K562 (cell line): Measurements from ENCODE around the gene GREB1. TPM values are rescaled to one million over a fixed set of nuclear protein-coding genes. Genes with fewer than 3 reads are reported as not detected.

Experiments used
- ATAC-seq: fragments of 200-7000 bp; cut with Tn5 transposase; 3 replicates; pipeline ENCODE4 v1.9.1; 2020; ENCODE audit warnings: moderate library complexity
- BruUV-seq: library from RNA; stranded (reverse); fragments of 400-500 nt; replicated peaks from 2 replicates; lab custom pipeline; 2021; lab: Mats Ljungman, UMichigan
- CTCF ChIA-PET: fragments of 300-600 bp; formaldehyde crosslinking; extraction: SDS; loops from one replicate; lab custom pipeline; 2021; ENCODE audit warnings: low intra/inter-chr PET ratio; lab: Yijun Ruan, JAX
- POLR2A ChIA-PET: fragments of 300-600, 350-650 bp; sonication (Branson Sonifier 250); formaldehyde crosslinking; extraction: SDS; loops from one replicate; lab custom pipeline; 2021; ENCODE audit warnings: antibody characterized with exemption, inconsistent platforms; lab: Yijun Ruan, JAX
- DNase-seq, 4 experiments: peaks; one replicate each; pipeline versions ENCODE4 v3.0.0 to v3.0.0-alpha.2; 2011 to 2018; ENCODE audit warnings: low spot score in 3 of 4, mixed read lengths in 3 of 4; ENCODE audit errors: extremely low read depth in 1 of 4
- FAIRE-seq: peaks from 2 replicates; lab custom pipeline; 2011; peaks lifted over from hg19 to GRCh38; lab: Jason Lieb, UNC
- H2AFZ ChIP-seq: 2 replicates; pipeline ENCODE4 v1.6.0; 2011; ENCODE audit warnings: low read depth, low read length, control low read depth, inconsistent platforms
- H3K27ac ChIP-seq: fragments of 200-600 bp; 3 replicates; pipeline ENCODE4 v1.8.0; 2011; ENCODE audit warnings: low read depth, mild to moderate bottlenecking, control low read depth, inconsistent platforms, low read length, moderate library complexity, mixed read lengths; ENCODE audit errors: extremely low read depth
- H3K27me3 ChIP-seq, 2 experiments: fragments of 300-600 bp in 1 of 2; 2 replicates in 1 of 2; 3 replicates in 1 of 2; pipeline versions ENCODE4 v1.6.0 to v1.8.0; 2011; ENCODE audit warnings: inconsistent platforms in 2 of 2, low read length in 2 of 2, mild to moderate bottlenecking in 1 of 2, mixed read lengths in 1 of 2, moderate library complexity in 1 of 2; ENCODE audit not compliant: control insufficient read depth in 2 of 2, insufficient read depth in 2 of 2
- H3K36me3 ChIP-seq: fragments of 300-600 bp; 3 replicates; pipeline ENCODE4 v1.8.0; 2011; ENCODE audit warnings: mild to moderate bottlenecking, low read length, inconsistent platforms; ENCODE audit not compliant: control insufficient read depth, insufficient read depth
- H3K4me1 ChIP-seq, 2 experiments: fragments of 200-600 bp in 1 of 2; replicated peaks in 1 of 2; 2 replicates in 1 of 2; 3 replicates in 1 of 2; pipeline versions ENCODE4 v1.5.1 to v1.8.0; 2011; ENCODE audit warnings: inconsistent platforms in 2 of 2, low read length in 2 of 2, mild to moderate bottlenecking in 1 of 2, mixed read lengths in 1 of 2, moderate library complexity in 1 of 2; ENCODE audit not compliant: control insufficient read depth in 2 of 2, insufficient read depth in 2 of 2
- H3K4me2 ChIP-seq: 2 replicates; pipeline ENCODE4 v1.6.1; 2011; ENCODE audit warnings: low read length, control low read depth, inconsistent platforms, mixed read lengths; ENCODE audit not compliant: insufficient read depth
- H3K4me3 ChIP-seq: fragments of 200-600 bp; sonication (generic), shearing (Covaris generic); 2 replicates; pipeline ENCODE4 v1.5.1; 2016; ENCODE audit warnings: control low read depth, inconsistent platforms
- H3K79me2 ChIP-seq: fragments of 200-600 bp; 3 replicates; pipeline ENCODE4 v1.8.0; 2011; ENCODE audit warnings: low read length, inconsistent platforms; ENCODE audit not compliant: control insufficient read depth, insufficient read depth
- H3K9ac ChIP-seq, 2 experiments: 2 replicates each; pipeline versions ENCODE4 v1.6.0 to v1.6.1; 2011; ENCODE audit warnings: low read depth in 2 of 2, low read length in 2 of 2, control low read depth in 1 of 2, inconsistent platforms in 1 of 2, mild to moderate bottlenecking in 1 of 2, mixed read lengths in 1 of 2; ENCODE audit not compliant: insufficient read depth in 1 of 2
- H3K9me1 ChIP-seq: one replicate; pipeline ENCODE4 v1.6.0; 2011; ENCODE audit warnings: inconsistent platforms, mild to moderate bottlenecking, low read length, moderate library complexity; ENCODE audit not compliant: control insufficient read depth, insufficient read depth
- H3K9me3 ChIP-seq: replicated peaks from 2 replicates; pipeline ENCODE4 v1.5.1; 2011; ENCODE audit warnings: low read depth, low read length, inconsistent platforms; ENCODE audit not compliant: control insufficient read depth, insufficient read depth
- H4K20me1 ChIP-seq: replicated peaks from 2 replicates; pipeline ENCODE4 v1.6.1; 2011; ENCODE audit warnings: low read length, inconsistent platforms, mixed read lengths; ENCODE audit not compliant: control insufficient read depth, insufficient read depth
- CCAR2 ChIP-seq: fragments of 200-400 bp; formaldehyde crosslinking; IDR thresholded peaks from 2 replicates; pipeline ENCODE4 v1.6.1; 2017; ENCODE audit warnings: mild to moderate bottlenecking, low read depth, low read length
- WGBS: fragments of 100-300 bp; shearing (Covaris generic); methylation state at CpG from one replicate; pipeline ENCODE4 v1.1.6; 2016; ENCODE audit warnings: low coverage, mixed read lengths; ENCODE audit not compliant: insufficient coverage; ENCODE audit errors: missing lambda C conversion rate; 5-methylcytosine and 5-hydroxymethylcytosine counted together
- in situ Hi-C: fragments of 300-500 bp; cut with MboI; formaldehyde crosslinking; loops from 4 replicates; pipeline ENCODE4 v1.15.0; 2018; ENCODE audit warnings: inconsistent platforms, mixed read lengths
- intact Hi-C: fragments of 100-400 bp; cut with micrococcal nuclease; formaldehyde crosslinking; loops from 2 replicates; pipeline ENCODE4 v1.14.2; 2022
- polyA plus RNA-seq, 8 experiments: library from polyadenylated mRNA; depleted of rRNA in 4 of 8; stranded (reverse) in 5 of 8; unstranded in 3 of 8; fragments of >200 nt; fragmentation: Nextera tagmentation in 2 of 8; fragmentation: Illumina TruSeq in 1 of 8; extraction: Ambion mirVana in 2 of 8; extraction: Trizol in 1 of 8; gene quantifications; 2 replicates each; pipeline versions ENCODE4 v1.2.1 to v1.2.3, GENCODE V29; 2011 to 2014; ENCODE audit warnings: inconsistent platforms in 1 of 8, missing spikeins in 1 of 8
- total RNA-seq, 7 experiments: library from RNA; depleted of rRNA in 6 of 7; stranded (reverse); fragments of >200 nt in 6 of 7; fragmentation: Illumina TruSeq in 2 of 7; extraction: Trizol in 2 of 7; gene quantifications; 2 replicates each; pipeline versions ENCODE4 v1.2.1 to v1.2.3, GENCODE V29; 2011 to 2021; ENCODE audit warnings: low replicate concordance in 1 of 7
- TF ChIP-seq, protein P1 (sequence below), 2 experiments: IDR thresholded peaks; 2 replicates each; pipeline ENCODE4 v1.6.1; 2011; ENCODE audit warnings: borderline replicate concordance in 1 of 2, control low read depth in 1 of 2, low read depth in 1 of 2, low read length in 1 of 2, mild to moderate bottlenecking in 1 of 2, mixed read lengths in 1 of 2, moderate library complexity in 1 of 2; ENCODE audit not compliant: insufficient read depth in 1 of 2, insufficient read length in 1 of 2, poor library complexity in 1 of 2, severe bottlenecking in 1 of 2; ENCODE audit errors: extremely low read depth in 1 of 2

Gene GREB1
- total and polyA plus RNA-seq, 9 of the 15 experiments (the other 6 are each of a cell fraction or from before 2014, with no cell fraction given), result 0.04 to 0.86 (median 0.10) TPM; not detected in 1

- ChIA-PET CTCF (no interaction called here), POLR2A (interaction anchor here (0.6 to 1.4 kb wide), 5 partner anchors 8 to 1694 kb away, joined by 3 read pairs; no protein-coding TSS in a partner anchor)
- ATAC-seq, result no peak
- TF ChIP-seq CCAR2, result no peak
- TF ChIP-seq, protein P1, sequence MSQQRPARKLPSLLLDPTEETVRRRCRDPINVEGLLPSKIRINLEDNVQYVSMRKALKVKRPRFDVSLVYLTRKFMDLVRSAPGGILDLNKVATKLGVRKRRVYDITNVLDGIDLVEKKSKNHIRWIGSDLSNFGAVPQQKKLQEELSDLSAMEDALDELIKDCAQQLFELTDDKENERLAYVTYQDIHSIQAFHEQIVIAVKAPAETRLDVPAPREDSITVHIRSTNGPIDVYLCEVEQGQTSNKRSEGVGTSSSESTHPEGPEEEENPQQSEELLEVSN (IDR thresholded peaks at IDR 0.05; ENCODE audit: borderline replicate concordance in 1 of 2, extremely low read depth in 1 of 2, insufficient read depth in 1 of 2, insufficient read length in 1 of 2, low read depth in 1 of 2, low read length in 1 of 2, poor library complexity in 1 of 2, severe bottlenecking in 1 of 2), result peak in 1 of 2 experiments; percentile 56
- no peak overlapping the region for H3K4me3 ChIP-seq
- no TSS peak for BruUV-seq
- no peak for DNase-seq
- H2AFZ ChIP-seq, result no peak overlapping the region
- H3K27me3 ChIP-seq, result peaks cover 28 to 68% of the 10 kb centered on the region in 2 experiments; a peak in 3 of 5 replicates
- intact Hi-C loops (no loop called here), in situ Hi-C loops (no loop called here)
- no peaks in the 10 kb centered on the region for H3K36me3 ChIP-seq
- no peak for FAIRE-seq
- H3K9me1 ChIP-seq, result no peaks in the 10 kb centered on the region
- WGBS, result 2% methylated on average over 10 of the region's 11 CpGs
- peaks cover 4% of the 10 kb centered on the region; the same call in 1 of the 2 replicates for H3K9me3 ChIP-seq
- no peaks in the 10 kb centered on the region for H3K79me2 ChIP-seq
- H3K9ac ChIP-seq, result no peak overlapping the region
- no peaks in the 10 kb centered on the region for H4K20me1 ChIP-seq
- H3K4me2 ChIP-seq, result no peak overlapping the region
- H3K27ac ChIP-seq, result no peak overlapping the region
- H3K4me1 ChIP-seq, result peaks cover 0 to 7% of the 10 kb centered on the region in 2 experiments; a peak in 2 of 5 replicates
Measured at GRCh38 chr2:11665028-11665427, 131.2 kb downstream of the GREB1 start.
